ENCODE results near the gene LIMK2.
"Not testable (repeated sequence)": the region's sequence is repeated elsewhere in the genome, so short reads cannot be mapped to it uniquely, and the experiment has no call there.

LIMK2 gene

GRCh38 chr22:31212783-31213629 lies 908 bp downstream of the LIMK2 start:
- no peak for DNase-seq

DNA sequence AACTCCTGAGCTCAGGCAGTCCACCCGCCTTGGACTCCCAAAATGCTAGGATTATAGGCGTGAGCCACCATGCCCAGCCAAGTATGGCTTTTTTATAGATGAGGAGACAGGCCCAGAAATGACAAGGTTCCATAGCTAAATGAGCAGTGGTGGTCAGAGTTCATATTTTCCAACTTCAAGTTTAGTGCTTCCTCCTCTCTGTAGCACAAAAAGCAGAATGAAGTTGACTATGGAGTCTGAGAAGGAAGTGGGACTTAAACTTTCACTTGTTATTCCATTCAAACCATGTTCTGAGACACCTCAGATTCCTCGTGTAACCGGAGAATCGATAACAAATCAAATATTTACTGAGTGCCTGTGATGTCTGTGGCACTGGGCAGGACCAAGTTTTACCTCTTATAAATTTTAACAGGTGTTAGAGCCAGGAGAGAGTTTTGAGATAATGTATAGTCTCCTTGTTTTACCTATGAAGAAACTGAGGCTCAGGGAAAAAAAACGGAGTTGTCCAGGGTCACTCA lies 3.0 kb downstream of the LIMK2 start:
- DNase-seq: no peak

GRCh38 chr22:31218565-31219262 lies 6.6 kb downstream of the LIMK2 start:
- DNase-seq: no peak

GRCh38 chr22:31221084-31221483 lies 9.0 kb downstream of the LIMK2 start:
- no peak for DNase-seq

DNA sequence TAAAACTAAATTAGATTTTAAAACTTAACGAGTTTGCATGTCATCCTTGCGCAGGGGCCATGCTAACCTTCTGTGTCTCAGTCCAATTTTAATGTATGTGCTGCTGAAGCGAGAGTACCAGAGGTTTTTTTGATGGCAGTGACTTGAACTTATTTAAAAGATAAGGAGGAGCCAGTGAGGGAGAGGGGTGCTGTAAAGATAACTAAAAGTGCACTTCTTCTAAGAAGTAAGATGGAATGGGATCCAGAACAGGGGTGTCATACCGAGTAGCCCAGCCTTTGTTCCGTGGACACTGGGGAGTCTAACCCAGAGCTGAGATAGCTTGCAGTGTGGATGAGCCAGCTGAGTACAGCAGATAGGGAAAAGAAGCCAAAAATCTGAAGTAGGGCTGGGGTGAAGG lies 10.6 kb downstream of the LIMK2 start:
- no peak for DNase-seq

GRCh38 chr22:31223786-31224191 lies 11.7 kb downstream of the LIMK2 start:
- no peak for DNase-seq

GRCh38 chr22:31224691-31225090 lies 12.6 kb downstream of the LIMK2 start:
- DNase-seq: not testable (repeated sequence)

- no peak for DNase-seq
These were observed 15.1 kb downstream of the LIMK2 start for GRCh38 chr22:31227186-31227585.

DNA sequence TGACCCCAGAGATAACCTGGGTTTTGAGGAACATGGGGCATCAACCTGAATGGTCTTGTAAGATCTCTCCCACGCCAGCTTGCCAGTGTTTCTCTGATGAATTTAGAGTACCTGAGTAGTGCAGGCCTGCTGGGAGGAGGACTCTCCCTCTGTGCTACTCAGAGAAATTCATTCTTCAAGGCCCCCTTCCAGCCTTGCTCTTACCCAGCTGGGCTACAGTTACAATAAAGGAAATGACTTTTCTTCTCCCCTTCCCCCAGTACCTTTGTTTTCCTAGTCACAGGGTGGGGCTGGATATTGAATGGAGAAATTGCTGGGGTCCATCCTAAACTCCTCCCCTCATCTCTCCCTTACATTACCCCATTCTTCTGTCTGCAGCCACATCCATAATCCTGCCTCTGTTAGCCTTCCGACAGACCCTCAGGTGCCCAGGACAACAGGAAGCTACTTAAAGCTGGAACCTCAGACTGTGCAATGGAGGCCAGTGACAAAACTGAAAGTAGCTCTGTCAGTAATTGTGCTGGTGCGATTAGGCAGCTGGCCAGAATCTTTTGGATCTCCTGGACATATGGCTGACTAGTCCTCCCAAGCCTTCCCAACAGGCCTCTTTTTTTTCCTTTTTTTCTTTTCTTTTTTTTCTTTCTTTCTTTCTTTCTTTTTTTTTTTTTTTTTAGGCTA lies 17.4 kb downstream of the LIMK2 start:
- DNase-seq: no peak

DNA sequence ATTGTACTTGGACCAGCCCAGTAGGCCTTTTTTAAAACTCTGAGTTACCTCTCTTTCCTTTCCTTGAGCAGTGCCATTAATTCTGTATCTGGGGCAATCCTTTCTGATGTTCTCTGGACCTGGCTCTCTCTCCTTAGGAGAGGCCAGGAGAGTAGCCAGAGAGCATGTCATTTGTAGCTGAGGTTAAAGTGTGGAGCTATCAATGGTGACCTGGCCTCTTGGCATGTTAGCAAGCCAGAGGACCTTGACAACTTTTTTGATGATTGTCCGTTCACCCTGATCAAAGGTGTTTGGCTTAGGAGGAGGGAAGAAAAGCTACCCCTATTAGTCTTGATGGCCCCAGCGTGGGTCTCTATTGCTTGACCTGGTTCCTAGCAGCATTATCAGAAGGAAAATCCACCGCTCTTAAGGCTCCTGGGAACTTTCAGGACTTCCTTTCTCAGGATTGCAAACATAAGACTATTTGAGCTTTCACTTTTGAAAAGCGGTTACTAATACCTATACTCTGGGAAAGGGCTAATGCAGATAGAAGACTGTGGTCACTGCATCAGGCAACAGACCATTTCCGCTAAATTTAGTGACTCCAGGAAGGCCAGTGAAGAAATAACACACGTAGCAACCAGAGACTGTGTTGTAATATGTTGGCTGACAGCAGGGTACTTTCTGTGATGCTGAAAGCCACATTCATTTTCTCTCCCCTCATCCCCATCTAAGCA lies 18.2 kb downstream of the LIMK2 start:
- no peak for DNase-seq

- peak; percentile 52 for DNase-seq
These were observed 18.9 kb downstream of the LIMK2 start for GRCh38 chr22:31230871-31231621.

GRCh38 chr22:31233001-31233400 lies 20.9 kb downstream of the LIMK2 start:
- no peak for DNase-seq

DNA sequence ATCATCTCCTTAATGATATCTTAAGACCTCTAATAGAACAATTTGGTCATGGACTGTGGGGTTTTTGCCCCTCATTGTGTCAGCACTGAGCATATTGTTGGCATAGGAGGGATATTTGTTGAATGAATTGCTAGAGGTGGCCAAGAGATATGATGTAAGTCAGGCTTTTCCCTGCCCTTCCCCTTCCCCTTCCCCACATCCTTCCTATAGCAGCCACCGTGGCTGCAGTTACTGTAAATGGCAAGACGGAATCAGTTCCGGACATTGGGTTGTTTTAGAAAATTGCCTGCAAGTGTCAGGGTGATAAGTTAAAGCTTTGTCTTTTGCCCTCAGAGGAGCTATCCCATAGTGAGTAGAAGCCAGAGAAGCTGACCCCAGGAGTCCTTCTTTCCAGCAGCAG lies 23.0 kb downstream of the LIMK2 start:
- no peak for DNase-seq

DNA sequence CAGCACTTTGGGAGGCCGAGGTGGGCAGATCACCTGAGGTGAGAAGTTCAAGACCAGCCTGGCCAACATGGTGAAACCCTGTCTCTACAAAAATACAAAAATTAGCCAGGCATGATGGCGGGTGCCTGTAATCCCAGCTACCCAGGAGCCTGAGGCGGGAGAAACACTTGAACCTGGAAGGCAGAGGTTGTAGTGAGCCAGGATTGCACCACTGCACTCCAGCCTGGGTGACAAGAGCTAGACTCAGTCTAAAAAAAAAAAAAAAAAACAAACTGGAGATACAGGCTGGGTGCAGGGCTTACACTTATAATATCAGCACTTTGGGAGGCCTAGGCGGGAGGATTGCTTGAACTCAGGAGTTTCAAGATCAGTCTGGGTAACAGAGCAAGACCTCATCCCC lies 23.9 kb downstream of the LIMK2 start:
- not testable (repeated sequence) for DNase-seq

GRCh38 chr22:31238057-31238456 lies 26.0 kb downstream of the LIMK2 start:
- no peak for DNase-seq

- DNase-seq: no peak
These were observed 27.8 kb downstream of the LIMK2 start for GRCh38 chr22:31239771-31240370.

DNA sequence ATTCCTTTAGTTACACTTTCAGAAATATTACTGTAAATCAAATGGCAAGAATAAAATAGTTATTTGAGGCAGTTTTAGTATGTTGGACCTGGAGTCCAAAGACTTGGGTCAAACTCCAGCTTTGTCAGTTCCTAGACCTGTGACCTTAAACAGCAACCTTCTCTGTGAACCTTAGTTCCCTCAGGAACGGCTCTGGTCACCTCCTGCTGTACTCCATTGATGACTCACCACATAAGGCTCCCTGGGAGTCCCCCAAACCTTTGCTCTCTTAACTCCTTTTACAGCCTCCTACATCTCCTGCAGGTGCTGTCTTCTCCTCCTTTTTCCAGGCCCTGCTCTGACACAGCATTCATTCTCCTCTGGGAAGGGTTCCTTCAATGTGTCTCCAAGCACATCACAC lies 29.1 kb downstream of the LIMK2 start:
- no peak for DNase-seq

- DNase-seq: no peak
These were observed 29.8 kb downstream of the LIMK2 start for GRCh38 chr22:31241936-31242335.

DNA sequence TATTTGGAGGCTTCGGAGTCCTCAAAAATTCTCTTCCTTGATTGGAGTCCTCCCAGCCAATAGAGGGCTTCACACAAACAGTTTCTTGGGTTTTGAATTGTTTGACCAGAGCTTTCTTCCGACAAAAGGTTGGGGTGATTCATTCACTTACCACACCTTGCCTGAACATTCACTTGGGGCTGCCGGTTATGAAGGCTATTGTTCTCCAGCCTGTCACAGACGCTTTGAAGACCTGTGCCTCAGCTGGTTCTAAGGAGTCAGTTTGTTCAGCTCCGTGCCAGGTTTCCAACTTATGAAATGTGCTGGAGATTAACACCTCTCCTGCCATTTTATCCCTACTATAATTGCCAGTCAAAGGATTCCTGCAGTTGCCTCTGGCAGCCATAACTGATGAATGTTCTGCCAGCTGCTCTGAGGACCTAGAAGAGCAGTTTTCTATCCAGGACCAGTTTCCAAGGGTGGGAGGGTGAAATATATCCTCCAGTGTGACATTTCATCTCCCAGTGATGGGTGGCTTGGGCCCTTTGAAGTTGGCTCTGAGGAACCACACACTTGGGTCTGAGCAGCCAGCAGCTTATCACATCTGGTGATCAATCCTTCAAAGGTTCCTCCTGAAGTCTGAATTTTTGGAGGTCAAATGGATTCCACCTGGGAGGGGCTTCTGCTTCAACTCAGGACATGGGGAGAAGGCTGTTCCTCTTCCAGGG lies 31.4 kb downstream of the LIMK2 start:
- DNase-seq: no peak

DNA sequence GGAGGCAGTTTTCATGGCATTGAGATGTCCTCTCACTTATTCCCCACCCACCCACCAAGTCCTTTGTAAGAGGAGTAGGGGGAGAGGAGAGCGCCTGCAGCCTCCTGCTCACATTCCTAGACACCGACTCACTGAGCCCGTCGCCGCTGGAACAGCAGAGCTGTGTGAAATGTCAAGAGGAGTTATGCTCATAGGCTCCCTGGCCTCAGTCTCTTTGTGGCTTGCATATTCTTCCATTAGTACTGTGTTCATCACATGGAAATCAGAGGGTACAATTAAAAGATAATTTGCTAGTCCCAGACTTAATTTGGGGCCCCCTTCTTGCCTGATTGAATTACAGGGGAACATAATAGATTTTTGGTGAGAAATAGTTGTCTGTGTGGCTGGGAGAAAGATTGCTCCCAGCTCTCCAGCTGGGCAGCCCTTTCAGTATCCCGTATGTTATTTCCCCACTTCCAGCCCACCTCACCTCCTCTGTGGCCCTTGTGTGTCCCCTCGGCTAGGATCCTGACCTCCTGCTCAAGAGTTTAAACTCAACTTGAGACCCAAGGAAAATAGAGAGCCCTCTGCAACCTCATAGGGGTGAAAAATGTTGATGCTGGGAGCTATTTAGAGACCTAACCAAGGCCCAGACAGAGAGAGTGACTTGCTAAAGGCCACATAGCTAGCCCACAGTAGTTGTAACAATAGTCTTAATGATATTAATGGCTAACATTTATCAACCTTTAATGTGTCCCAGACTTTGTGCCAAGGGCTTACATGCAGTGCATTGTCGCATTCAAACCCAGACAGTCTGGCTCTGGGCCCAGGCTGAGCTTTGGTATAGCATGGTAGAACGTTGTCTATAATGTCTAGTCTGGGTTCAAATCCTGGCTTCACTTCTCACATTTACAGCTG lies 32.2 kb downstream of the LIMK2 start:
- no peak for DNase-seq

All from central memory CD4-positive, alpha-beta T cell (primary cell).